Stimulated activated CD4-positive, alpha-beta T cell treated with anti-CD3 and anti-CD28 coated beads, Interleukin-15, amount 100 ng/mL, for 1 hour (primary cell): Measurements from ENCODE around the gene SLC38A6.
A peak's percentile ranks its signal among the peaks of the same experiment; 100 is the strongest.

Experiments
- DNase-seq, 2 donors: peaks; one replicate each; pipeline ENCODE4 v3.0.0-alpha.2; 2020; ENCODE audit warnings: low read depth in 1 of 2, low spot score in 1 of 2

SLC38A6 gene

DNA sequence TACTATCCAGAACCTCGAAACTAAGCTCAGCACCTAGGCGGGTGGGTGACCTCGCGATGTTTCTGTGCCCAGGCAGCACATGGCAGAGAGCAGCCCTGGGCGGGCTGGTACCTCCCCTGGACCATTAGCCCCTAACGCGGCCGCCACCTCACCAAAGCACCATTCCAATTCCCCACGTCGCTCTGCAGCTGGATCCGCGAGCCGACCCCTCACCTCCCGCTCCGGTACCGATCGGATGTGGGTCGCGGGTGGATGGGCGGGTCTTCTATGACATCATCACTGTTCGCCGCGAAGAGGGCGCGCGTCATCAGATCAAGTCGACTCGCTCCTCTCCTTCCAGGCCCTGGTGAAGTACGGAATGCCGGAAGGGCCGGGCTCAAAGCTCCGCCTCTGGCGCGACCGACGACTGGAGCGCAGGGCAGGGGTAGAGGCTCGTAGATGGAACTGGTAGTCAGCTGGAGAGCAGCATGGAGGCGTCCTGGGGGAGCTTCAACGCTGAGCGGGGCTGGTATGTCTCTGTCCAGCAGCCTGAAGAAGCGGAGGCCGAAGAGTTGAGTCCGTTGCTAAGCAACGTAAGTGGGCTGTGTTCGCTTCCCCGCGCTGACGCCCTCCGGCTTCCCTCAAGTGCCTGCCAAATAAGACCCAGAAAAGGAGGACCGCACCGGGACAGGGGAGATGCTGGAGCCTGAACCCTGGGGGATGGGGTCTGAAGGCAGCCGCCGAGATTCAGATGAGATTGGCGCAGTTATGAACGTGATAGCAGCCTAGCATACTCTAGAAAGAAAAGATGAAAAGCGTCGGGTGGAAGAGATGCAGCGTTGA lies at the start of gene SLC38A6, which contains the start of gene TRMT5:
Gene SLC38A6, plus strand, starts transcription at position 435 of the 822 bp plus-strand sequence. Its CDS starts 33 bp downstream, at position 468.
Gene TRMT5, minus strand, starts transcription at position 269 of the 822 bp plus-strand sequence. Its CDS starts 106 bp downstream, at position 163.
- DNase-seq, result peak; percentile 77 to 81

DNA sequence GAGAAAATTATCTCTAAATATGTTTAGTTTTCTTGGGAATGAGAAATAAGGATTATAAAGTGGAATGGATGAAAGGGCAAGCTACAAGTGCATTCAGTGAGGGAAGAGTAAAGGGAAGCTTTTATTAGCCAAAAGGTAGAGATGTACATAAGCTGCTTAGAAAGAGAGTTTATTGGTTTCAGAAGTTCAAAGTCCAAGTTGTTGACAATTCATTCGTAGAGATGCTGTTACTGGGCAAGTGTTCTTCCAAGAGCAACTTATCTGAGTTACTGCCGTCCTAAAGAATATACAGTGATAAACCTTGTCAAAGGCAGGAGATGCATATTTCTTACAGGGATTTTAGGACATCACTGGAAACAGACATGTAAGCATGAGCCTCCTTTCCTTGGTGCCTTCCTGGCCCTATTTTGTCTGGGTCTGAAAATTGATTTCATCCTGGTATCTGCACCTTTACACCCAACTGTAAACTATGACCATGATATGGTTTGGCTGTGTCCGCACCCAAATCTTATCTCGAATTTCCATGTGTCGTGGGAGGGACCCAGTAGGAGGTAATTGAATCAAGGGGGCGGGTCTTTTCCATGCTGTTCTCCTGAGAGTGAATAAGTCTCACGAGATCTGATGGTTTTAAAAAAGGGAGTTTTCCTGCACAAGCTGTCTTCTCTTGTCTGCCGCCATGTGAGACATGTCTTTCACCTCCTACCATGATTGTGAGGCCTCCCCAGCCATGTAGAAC lies 47.0 kb upstream of the SLC38A6 start:
- no peak for DNase-seq

DNA sequence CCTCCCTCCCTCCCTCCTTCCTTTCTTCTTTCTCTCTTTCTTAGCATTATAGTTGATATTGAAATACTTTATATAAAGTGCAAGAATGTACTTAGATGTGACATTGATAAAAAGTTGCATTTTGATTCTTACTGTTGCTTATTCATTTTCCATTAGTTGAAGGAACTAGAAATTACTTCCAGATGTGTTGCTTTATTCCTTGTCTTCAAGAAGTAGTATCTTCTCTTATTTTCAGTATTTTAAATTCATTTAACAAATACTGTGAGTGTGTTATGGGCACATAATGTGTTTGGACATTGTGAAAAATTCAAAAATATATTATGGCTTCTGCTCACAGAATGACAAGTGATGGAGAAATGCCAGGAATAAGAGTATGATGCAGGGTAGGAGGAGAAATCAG lies 45.7 kb upstream of the SLC38A6 start:
- no peak for DNase-seq

DNA sequence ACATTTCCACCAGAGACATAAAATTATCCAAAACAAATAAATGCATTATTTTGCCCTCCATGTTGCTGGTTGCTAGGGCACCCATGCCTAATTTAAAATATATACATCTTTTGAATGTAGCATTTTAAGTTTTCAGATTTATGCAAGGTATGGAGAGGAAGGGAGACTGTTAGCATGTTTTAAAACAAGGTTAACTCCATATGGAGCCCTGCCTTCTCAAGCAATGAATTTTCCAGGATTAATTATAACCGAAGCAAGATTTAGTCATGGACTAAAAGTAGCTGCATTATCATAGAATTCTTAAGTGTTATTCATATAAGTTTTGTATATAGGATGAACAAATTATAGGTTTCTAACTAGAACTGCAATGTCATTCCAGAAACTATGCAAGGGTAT lies 37.4 kb upstream of the SLC38A6 start:
- DNase-seq, result no peak

DNA sequence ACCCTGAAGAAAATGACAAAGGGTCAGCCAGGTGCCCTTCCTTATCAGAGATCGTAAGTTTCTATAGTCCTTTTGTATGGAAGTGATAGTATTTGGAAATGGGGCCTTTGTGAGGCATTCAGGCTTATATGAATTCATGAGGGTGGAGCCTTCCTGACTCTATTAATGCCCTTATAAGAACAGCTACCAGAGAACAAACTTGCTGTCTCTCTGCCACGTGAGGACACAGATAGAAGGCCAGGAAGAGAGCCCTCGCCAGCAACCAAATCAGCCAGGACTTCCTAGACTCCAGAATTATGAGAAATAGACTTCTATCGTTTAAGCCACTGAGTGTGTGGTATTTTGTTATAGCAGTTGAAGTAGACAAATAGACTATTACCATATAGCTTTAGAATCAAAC lies 36.8 kb upstream of the SLC38A6 start:
- no peak for DNase-seq

DNA sequence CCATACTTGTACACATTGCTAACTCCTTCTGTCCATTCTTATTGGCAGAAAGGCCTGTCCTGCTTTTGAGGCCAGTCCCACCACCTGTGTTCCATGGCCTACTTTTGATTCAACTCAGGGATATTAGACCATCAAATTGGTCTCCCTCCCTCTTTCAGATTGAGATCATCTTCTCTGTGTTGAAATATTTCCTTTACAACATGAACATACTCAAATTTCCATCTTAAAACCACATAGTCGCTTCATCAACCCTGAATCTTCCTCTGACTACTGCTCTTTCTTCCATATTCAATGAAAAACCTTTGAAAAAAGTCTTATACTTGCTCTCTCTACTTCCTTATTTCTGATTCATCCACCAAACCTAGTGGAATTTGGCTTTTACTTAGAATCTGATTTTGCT lies 35.1 kb upstream of the SLC38A6 start:
- no peak for DNase-seq

DNA sequence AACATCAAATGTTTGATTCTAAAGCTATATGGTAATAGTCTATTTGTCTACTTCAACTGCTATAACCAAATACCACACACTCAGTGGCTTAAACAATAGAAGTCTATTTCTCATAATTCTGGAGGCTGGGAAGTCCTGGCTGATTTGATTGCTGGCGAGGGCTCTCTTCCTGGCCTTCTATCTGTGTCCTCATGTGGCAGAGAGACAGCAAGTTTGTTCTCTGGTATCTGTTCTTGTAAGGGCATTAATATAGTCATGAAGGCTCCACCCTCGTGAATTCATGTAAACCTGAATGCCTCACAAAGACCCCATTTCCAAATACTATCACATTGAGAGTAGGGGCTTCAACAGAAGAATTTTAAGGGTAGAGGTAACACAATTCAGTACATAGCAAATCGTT lies 34.3 kb upstream of the SLC38A6 start:
- DNase-seq, result no peak

DNA sequence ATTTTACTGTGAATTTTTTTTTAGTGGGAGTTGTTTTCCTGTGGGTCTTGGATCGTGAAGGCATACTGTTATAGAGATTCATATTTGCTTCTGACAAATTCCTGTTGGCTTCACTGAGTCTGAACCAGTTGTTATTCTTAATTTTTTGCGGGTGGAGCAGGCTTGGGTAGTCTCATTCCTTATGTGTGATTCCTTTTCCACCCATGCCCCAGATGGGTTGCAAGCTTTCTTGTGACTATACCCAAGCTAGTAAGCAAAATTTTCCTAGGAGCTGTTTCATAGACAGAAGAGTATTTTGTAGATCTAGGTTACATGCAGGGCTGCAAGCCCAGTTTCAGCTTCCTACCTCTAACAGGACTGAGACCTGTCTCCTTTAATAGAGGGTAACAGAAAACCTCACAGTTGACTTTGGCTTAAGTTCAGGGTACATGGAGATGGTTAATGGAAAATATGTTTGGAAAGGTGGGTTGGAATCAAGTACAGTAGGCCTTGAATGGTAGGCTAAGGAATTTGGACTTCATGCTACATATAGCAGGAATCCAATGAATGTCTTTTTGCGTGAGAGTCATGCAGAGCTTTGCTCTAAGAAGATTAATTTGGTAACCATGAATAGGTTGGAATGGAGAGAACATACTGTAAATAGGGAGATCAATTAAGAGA lies 29.1 kb upstream of the SLC38A6 start:
- DNase-seq, result no peak

DNA sequence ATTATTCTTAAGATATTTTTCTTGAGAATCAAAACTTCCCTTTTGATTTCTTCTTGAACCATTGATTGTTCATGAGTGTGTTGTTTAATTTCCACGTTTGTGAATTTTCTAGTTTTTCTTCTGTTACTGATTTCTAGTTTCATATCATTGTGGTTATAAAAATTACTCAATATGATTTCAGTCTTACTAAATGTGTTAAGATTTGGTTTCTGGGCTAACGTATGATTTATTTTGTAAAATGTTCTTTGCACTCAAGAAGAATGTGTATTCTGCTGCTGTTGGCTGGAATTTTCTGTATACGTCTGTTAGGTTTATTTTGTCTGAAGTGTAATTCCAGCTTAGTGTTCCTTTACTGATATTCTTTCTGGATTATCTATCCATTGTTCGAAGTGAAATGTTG lies 24.8 kb upstream of the SLC38A6 start:
- DNase-seq, result no peak

DNA sequence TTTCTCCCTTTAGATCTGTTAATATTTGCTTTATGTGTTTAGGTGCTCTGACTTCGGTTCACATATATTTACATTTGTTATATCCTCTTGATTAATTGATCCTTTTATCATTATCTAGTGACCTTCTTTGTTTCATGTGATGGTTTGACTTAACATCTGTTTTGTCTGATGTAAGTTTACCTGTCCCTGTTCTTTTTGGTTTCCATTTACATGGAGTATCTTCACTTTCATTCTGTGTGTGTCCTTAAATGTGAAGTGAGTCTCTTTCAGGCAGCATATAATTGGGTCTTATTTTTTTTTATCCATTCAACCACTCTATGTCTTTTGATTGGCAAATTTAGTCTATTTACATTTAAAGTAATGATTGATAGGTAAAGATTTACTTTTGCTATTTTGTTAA lies 24.4 kb upstream of the SLC38A6 start:
- DNase-seq, result no peak

DNA sequence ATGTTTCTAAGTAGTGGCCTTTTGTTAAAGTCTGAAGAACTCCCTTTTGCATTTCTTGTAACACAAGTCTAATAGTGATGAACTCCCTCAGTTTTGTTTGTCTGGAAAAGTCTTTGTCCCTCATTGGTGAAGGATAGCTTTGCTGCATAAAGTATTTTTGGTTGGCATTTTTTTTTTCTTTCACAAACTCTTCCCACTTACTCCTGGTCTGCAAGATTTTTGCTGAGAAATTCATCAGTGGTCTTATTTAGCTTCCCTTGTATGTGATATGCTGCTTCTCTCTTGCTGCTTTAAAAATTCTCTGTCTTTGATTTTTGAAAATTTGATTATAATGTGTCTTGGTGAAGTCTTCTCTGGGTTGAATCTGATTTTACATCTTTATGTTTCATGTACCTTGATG lies 22.9 kb upstream of the SLC38A6 start:
- DNase-seq, result no peak

DNA sequence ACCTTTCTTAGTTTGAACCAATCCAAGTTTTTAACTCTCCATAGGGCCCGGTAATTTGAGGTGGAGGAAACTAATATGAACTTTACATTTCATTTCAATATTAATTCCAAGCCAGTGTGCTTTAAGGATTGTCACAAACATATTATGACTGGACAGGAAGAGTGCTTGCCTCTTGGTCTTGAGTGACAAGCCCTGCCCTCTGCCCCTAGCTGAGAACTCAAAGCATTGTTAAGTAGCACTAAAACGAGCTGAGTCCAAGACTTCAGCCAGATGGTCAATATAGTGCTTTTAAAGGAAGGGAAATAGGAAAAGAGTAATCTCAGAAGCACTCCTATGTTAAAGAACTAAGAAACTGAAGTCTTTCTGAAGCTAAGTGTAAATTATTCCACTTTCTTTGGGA lies 17.3 kb upstream of the SLC38A6 start:
- DNase-seq, result no peak

DNA sequence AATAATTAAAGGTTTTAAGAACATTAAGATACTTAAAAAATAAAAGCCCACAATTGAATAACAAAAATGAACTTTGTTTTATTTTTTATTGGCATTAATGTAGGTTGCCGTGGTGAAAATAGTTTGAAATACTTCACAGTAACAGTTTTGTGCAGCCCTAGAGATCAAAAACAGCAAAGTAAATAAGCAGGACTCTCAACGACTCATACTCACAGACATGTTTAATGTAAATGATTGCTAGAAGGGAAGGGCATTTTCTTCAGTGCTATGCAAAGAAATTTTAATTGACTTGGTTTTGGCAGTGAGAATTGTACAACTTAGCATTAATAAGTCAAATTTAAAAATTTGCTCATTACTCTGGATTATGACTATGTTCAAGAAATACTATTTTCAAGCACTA lies 16.1 kb upstream of the SLC38A6 start:
- DNase-seq, result no peak

DNA sequence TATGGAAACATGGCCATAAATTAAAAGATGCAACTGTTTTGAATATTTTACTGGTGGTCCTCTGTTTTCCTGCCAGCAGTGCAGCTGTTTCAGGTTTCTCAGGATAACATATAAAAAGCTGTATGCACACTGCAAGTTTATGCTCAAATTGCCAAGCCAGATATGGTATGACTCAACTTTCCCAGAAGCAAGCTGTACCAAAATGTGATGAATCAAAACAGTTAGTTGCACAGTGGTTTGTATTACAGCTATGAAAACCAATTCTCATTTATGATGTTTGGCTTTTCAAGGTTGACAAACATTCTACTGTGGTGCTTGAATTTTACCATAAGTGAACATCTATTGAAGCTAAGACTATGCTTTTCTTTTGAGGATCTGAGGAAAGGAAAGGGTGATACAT lies 15.6 kb upstream of the SLC38A6 start:
- DNase-seq, result no peak

DNA sequence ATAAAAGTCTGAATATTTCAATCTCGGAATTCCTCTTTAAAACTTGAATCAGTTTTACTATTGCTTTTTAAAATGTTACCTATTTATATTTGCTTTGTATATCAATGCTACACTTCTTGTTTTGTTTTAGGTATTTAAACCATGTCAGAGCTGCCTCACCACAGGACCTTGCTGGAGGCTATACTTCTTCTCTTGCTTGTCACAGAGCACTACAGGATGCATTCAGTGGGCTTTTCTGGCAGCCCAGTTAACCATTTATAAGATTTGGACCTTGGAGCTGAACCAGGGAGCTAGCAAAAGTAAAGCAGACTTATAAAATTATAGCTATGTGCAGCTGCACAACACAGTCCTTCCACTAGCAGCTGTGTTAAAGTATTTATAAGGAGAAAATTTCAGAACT lies 12.9 kb upstream of the SLC38A6 start:
- no peak for DNase-seq

DNA sequence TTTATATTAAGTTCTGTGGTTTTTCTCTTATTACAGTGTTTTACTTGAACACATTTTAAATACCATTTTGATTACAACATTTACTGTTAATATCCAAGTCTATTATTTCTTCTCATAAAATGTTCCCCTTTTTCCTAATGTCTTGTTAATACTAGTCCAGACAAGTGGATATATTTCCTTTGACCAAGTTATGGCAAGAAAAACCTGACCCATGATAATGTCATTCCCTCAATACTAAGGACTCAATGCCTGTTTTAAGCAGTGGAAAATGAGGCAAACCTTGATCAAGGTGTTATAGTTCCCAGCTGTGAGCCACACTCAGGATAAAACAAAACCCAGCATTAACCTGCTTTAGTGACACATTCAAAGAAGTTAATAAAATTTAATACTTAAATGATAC lies 12.4 kb upstream of the SLC38A6 start:
- DNase-seq, result no peak

DNA sequence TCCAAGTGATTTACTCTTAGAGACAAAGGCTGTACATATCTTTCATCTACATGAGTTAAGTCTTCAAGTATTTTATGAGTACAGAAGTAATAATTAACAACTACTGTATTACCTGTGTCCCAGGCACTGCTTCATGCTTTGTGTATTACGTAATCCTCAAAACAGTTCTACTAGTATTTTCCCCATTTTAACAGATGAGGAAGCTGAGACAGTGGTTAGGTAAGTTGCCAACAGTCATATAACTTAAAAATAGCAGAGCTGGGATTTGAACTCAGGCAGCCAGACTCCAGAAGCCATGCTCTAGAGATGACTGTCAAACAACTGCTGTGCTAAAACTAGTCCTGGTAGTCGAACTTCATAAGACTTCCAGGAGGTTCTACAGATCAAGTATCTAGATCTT lies 10.9 kb upstream of the SLC38A6 start:
- no peak for DNase-seq

DNA sequence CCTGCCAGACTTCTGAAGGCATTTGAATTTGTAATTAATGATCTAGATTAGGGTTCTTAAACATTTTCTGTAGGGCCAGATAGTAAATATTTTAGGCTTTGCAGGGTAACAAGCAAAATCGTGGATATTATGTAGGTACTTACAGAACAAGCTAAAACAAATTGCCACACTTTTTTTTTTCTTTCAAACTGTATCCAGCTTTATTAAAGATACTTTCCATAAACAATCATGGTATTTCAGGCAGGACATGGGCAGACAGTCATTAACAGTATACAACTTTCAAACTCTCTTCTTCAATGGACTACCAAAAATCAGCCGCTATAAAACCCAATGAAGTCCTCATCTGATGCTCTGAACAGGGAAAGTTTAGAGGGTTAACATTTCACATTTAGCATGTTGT lies 9.8 kb upstream of the SLC38A6 start:
- no peak for DNase-seq

DNA sequence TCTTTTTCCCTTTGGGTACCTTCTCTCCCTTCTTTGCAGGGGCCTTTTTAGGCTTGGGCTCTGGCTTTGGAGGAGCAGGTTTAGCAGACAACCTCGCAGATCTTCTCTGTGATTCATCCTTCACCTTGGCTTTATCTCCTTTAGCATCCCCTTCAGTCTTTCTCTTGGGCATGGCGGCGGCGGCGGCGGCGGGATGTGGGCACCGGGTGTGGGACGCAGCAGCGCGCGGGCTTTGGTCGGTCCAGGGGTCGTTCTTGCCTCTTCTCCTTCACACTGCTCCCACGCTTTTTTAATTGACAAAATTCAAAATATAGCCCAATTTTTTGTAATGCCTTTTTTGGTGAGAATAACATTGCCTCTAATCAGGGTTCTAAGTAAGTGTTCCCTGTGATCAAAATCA lies 8.8 kb upstream of the SLC38A6 start:
- no peak for DNase-seq

DNA sequence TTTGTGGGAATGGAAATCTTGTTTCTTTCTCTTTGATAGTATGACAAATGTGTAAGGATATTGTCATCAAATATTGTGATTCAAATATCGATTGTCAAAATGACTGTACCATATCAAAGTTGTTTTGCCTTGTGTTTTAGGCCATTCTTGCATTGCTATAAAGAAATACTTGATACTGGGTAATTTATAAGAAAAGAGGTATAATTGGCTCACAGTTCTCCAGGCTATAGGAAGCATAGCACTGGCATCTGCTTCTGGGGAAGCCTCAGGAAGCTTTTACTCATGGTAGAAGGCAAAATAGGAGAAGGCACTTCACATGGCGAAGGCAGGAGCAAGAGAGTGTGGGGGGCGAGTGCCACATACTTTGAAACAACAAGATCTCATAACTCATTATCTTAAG lies 8.0 kb upstream of the SLC38A6 start:
- DNase-seq, result no peak

DNA sequence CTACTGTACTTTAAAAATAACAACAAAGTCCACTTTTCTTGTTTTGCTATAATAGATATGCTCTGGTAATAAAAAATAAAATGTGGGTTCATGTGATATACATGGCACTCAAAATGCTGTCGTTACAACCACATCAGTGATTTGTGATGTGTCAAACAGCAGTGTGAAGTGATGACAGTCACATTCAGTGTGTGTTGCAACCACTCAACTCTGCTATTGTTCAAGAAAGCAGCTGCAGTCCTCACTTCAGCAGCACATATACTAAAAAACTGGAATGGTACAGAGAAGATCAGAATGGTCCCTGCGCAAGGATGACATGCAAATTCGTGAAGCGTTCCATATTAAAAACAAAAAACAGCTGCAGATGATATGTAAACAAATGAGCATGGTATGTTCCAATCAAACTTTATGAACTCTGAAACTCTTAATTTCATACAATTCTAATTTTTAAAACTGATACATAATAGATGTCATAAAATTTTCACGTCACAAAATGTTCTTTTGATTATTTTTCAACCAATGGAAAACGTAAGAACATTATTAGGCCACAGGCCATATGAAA lies 6.9 kb upstream of the SLC38A6 start:
- no peak for DNase-seq

DNA sequence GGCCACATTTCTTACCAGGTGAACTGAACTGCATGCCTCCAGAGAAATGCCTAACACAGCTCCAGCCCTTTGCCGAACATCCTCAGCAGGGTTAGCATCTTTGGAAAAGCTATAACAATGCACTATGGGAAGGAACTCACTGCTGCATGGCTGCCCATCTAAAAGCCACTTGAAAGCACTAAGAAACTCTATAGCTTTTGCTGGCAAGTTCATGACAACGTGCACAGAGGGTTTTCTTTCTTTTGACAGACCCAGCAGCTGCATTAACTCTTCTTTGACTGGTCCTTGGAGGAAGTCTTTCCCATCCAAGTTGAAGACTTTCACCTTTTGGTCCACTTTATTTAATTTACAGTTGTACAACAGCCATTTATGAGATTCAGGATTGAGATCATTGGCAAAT lies 5.5 kb upstream of the SLC38A6 start:
- no peak for DNase-seq
